Measurements from ENCODE around the gene PSMD5. TPM values are rescaled to one million over a fixed set of nuclear protein-coding genes. Genes with fewer than 3 reads are reported as not detected.

Gene PSMD5
- polyA plus RNA-seq, 1 experiment: 57.6 TPM

- Histone ChIP-seq H3K27me3 (ENCODE audit: control insufficient read depth, insufficient read depth, low read length) (no peaks in the 10 kb centered on the region), H3K4me3 (ENCODE audit: low read depth, low read length) (no peak overlapping the region), H3K9me3 (ENCODE audit: control insufficient read depth, insufficient read depth, low read length) (peaks cover 10% of the 10 kb centered on the region), H3K27ac (ENCODE audit: low read depth, low read length) (no peak overlapping the region)
- DNase-seq (ENCODE audit: low read depth, low spot score): no peak
- POLR2A ChIA-PET: no interaction called here
- CTCF ChIA-PET: interaction anchor here (1.4 kb wide), 1 partner anchor 181 kb away, joined by 3 read pairs; no protein-coding TSS in a partner anchor
- TF ChIP-seq CTCF (IDR thresholded peaks at IDR 0.05; ENCODE audit: low read depth, low read length): no peak
Measured at GRCh38 chr9:120801441-120801840, 41.3 kb downstream of the PSMD5 start.

DNA sequence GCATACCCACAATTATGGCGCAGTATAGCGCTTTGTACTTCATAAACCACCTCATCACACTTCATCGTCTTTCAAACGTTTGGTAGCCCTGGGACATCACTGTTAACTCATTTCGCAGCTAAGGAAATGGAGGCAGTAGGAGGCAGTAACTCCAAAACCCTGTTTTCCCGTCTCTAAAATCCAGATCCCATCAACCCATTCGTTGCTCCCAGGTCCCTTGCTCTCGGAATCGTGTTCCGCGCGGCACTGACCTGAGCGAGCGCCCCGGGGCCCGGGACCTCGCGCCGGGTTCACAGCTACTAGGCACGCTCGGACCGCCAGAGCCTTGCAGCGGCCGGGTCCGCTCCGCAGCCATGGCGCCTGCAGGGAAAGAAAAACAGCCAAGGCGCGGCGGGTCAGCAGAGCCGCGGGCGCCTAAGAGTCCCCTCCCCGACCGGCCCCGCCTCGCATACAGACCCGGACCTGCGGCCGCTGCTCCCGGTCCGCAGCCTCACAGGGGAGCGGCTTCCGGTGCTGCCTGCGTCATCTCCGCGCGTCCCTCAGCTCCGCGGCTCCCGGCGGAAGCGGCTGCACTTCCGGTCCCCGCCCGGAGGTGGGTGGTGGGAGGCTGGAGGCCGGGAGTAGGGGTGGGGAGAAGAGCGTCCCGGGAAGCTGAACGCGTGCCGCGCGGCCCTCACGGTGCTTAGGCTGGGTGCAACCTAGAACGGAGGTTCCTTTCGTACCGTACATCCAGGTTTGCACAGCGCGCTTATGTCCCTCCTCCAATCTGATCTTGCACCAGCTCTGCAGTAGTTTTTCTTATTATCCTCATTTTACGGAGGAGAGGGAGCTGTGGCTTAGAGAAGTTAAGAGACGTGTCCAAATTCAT lies 49.6 kb downstream of the PSMD5 start, which contains the start of gene FBXW2:
TSS of gene FBXW2 (minus strand) at position 519 of the 868 bp plus-strand sequence. CDS start 5,158 bp downstream, outside the sequence.
- H3K27ac ChIP-seq (ENCODE audit: low read depth, low read length): peak within 1 kb of the TSS; percentile 23
- ChIA-PET CTCF (interaction anchor here (0.9 kb wide), 1 partner anchor 20 kb away, joined by 3 read pairs; no protein-coding TSS in a partner anchor), POLR2A (interaction anchor here (0.5 to 2.1 kb wide), 11 partner anchors 13 to 409 kb away, joined by 3 to 11 read pairs (median 4); partner anchors contain the start of gene RAB14)
- H3K27me3 ChIP-seq (ENCODE audit: control insufficient read depth, insufficient read depth, low read length): no peaks in the 10 kb centered on the region
- no peaks in the 10 kb centered on the region for H3K9me3 ChIP-seq (ENCODE audit: control insufficient read depth, insufficient read depth, low read length)
- DNase-seq (ENCODE audit: low read depth, low spot score): peak; percentile 66
- H3K4me3 ChIP-seq (ENCODE audit: low read depth, low read length): peak within 1 kb of the TSS; percentile 92
- TF ChIP-seq CTCF (IDR thresholded peaks at IDR 0.05; ENCODE audit: low read depth, low read length): no peak

DNA sequence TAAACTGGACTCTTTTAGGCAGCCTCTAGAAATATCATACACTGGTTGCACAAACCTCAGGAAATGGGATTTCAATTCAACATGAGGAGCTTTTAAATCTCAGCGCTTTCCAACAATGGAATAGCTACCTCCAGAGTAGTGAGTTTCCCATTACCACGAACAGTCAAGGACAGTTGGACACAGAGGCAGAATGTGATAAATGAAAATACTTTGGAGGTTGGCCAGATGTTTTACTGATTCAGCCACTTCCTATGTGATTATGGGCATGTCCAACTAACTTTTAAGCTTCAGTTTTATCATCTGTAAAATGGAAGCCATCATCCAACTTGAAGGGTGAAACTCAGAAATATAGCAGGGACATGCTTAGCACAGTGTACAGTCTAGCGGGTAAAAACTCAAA lies 51.6 kb downstream of the PSMD5 start:
- Histone ChIP-seq H3K9me3 (ENCODE audit: control insufficient read depth, insufficient read depth, low read length) (no peaks in the 10 kb centered on the region), H3K27ac (ENCODE audit: low read depth, low read length) (no peak overlapping the region), H3K27me3 (ENCODE audit: control insufficient read depth, insufficient read depth, low read length) (no peaks in the 10 kb centered on the region), H3K4me3 (ENCODE audit: low read depth, low read length) (no peak overlapping the region)
- no peak for TF ChIP-seq CTCF (IDR thresholded peaks at IDR 0.05; ENCODE audit: low read depth, low read length)
- ChIA-PET CTCF (interaction anchor here (1.2 kb wide), 1 partner anchor 171 kb away, joined by 3 read pairs; no protein-coding TSS in a partner anchor), POLR2A (no interaction called here)
- DNase-seq (ENCODE audit: low read depth, low spot score): no peak

GRCh38 chr9:120787933-120788332 lies 54.8 kb downstream of the PSMD5 start:
- H3K9me3 ChIP-seq (ENCODE audit: control insufficient read depth, insufficient read depth, low read length): no peaks in the 10 kb centered on the region
- H3K27me3 ChIP-seq (ENCODE audit: control insufficient read depth, insufficient read depth, low read length): no peaks in the 10 kb centered on the region
- H3K27ac ChIP-seq (ENCODE audit: low read depth, low read length): no peak overlapping the region
- ChIA-PET POLR2A (no interaction called here), CTCF (no interaction called here)
- DNase-seq (ENCODE audit: low read depth, low spot score): no peak
- TF ChIP-seq CTCF (IDR thresholded peaks at IDR 0.05; ENCODE audit: low read depth, low read length): no peak
- H3K4me3 ChIP-seq (ENCODE audit: low read depth, low read length): no peak overlapping the region

GRCh38 chr9:120783602-120784047 lies 59.1 kb downstream of the PSMD5 start:
- no peaks in the 10 kb centered on the region for H3K9me3 ChIP-seq (ENCODE audit: control insufficient read depth, insufficient read depth, low read length)
- H3K4me3 ChIP-seq (ENCODE audit: low read depth, low read length): no peak overlapping the region
- ChIA-PET CTCF (no interaction called here), POLR2A (no interaction called here)
- no peak for DNase-seq (ENCODE audit: low read depth, low spot score)
- no peak for TF ChIP-seq CTCF (IDR thresholded peaks at IDR 0.05; ENCODE audit: low read depth, low read length)
- H3K27ac ChIP-seq (ENCODE audit: low read depth, low read length): no peak overlapping the region
- no peaks in the 10 kb centered on the region for H3K27me3 ChIP-seq (ENCODE audit: control insufficient read depth, insufficient read depth, low read length)
